ENCODE results near the gene GTF2A1L. TPM values are rescaled to one million over a fixed set of nuclear protein-coding genes. Genes with fewer than 3 reads are reported as not detected.

The GTF2A1L gene
- polyA plus RNA-seq, 2 of the 4 experiments (the other 2 are of a cell fraction): not detected

- TF ChIP-seq MAZ (IDR thresholded peaks at IDR 0.05; ENCODE audit: borderline replicate concordance, low read depth, low read length) (no peak), HDAC2 (IDR thresholded peaks at IDR 0.05) (no peak), MYC (IDR thresholded peaks at IDR 0.05; ENCODE audit: borderline replicate concordance, low read length) (no peak)
These were observed 33.1 kb upstream of the GTF2A1L start (continued) for GRCh38 chr2:48584551-48584950.

GRCh38 chr2:48586433-48586832 lies 31.2 kb upstream of the GTF2A1L start:
- FAIRE-seq: no peak
- Histone ChIP-seq H3K9me3 (no peaks in the 10 kb centered on the region), H3K27ac (no peak overlapping the region), H3K4me1 (no peaks in the 10 kb centered on the region), H3K4me3 (no peak overlapping the region), H3K4me2 (no peak overlapping the region)
- TF ChIP-seq CHD2 (IDR thresholded peaks at IDR 0.05; ENCODE audit: low read length, partially characterized antibody) (no peak), RNF2 (IDR thresholded peaks at IDR 0.05; ENCODE audit: borderline replicate concordance, low read depth) (no peak), EHMT2 (IDR thresholded peaks at IDR 0.05; ENCODE audit: low read depth) (no peak), ZC3H11A (IDR thresholded peaks at IDR 0.05) (no peak), CHD4 (IDR thresholded peaks at IDR 0.05; ENCODE audit: borderline replicate concordance) (no peak), HEYL (CRISPR knock-in tag; IDR thresholded peaks at IDR 0.05) (no peak), CBX8 (IDR thresholded peaks at IDR 0.05) (no peak), ESRRA (IDR thresholded peaks at IDR 0.05; ENCODE audit: borderline replicate concordance, low read length) (no peak), JUN (IDR thresholded peaks at IDR 0.05) (no peak), KDM5A (IDR thresholded peaks at IDR 0.05) (no peak), HDAC2 (IDR thresholded peaks at IDR 0.05) (no peak), GATA3 (IDR thresholded peaks at IDR 0.05; ENCODE audit: borderline replicate concordance) (no peak), EP300 (IDR thresholded peaks at IDR 0.05) (no peak), NFE2L2 (conservative IDR thresholded peaks at IDR 0.05; ENCODE audit: low read length) (no peak), E2F6 (IDR thresholded peaks at IDR 0.05; ENCODE audit: borderline replicate concordance, low read depth) (no peak), FOSL2 (IDR thresholded peaks at IDR 0.05) (no peak), FOSL2 (CRISPR knock-in tag; IDR thresholded peaks at IDR 0.05) (no peak)
- CTCF ChIA-PET: interaction anchor here (3.5 to 3.7 kb wide), 2 partner anchors 13 to 116 kb away, joined by 12 to 15 read pairs; no protein-coding TSS in a partner anchor
- no peak for DNase-seq (ENCODE audit: low read depth in 1 of 2, low spot score in 1 of 2)
- POLR2A ChIA-PET: no interaction called here
- ATAC-seq: no peak
- WGBS (ENCODE audit: missing lambda C conversion rate): 11% methylated on average over 4 of the region's 4 CpGs

- H3K27ac ChIP-seq: no peak overlapping the region
- FAIRE-seq (no peak), DNase-seq (ENCODE audit: low read depth in 1 of 2, low spot score in 1 of 2) (no peak), ATAC-seq (no peak)
- H3K4me3 ChIP-seq: no peak overlapping the region
- CTCF ChIA-PET: interaction anchor here (0.6 to 3.7 kb wide), 11 partner anchors 12 to 1860 kb away, joined by 3 to 27 read pairs (median 4); no protein-coding TSS in a partner anchor
- 66% methylated on average over 5 of the region's 5 CpGs for WGBS (ENCODE audit: missing lambda C conversion rate)
- POLR2A ChIA-PET: no interaction called here
- no peaks in the 10 kb centered on the region for H3K9me3 ChIP-seq
- TF ChIP-seq FOXS1 (CRISPR knock-in tag; IDR thresholded peaks at IDR 0.05) (no peak), BHLHE40 (IDR thresholded peaks at IDR 0.05; ENCODE audit: low read depth, low read length) (no peak), FOSL2 (IDR thresholded peaks at IDR 0.05) (no peak), FOSL2 (CRISPR knock-in tag; IDR thresholded peaks at IDR 0.05) (no peak), RNF2 (IDR thresholded peaks at IDR 0.05; ENCODE audit: borderline replicate concordance, low read depth) (no peak), RARB (CRISPR knock-in tag; IDR thresholded peaks at IDR 0.05) (no peak), EP300 (IDR thresholded peaks at IDR 0.05) (no peak)
- no peak overlapping the region for H3K4me2 ChIP-seq
- no peaks in the 10 kb centered on the region for H3K4me1 ChIP-seq
These were observed 30.1 kb upstream of the GTF2A1L start for GRCh38 chr2:48587560-48587959.

GRCh38 chr2:48587961-48588360 lies 29.7 kb upstream of the GTF2A1L start:
- Histone ChIP-seq H3K4me1 (no peaks in the 10 kb centered on the region), H3K27ac (no peak overlapping the region), H3K9me3 (no peaks in the 10 kb centered on the region), H3K4me3 (no peak overlapping the region), H3K4me2 (no peak overlapping the region)
- DNase-seq (ENCODE audit: low read depth in 1 of 2, low spot score in 1 of 2): no peak
- POLR2A ChIA-PET: no interaction called here
- CTCF ChIA-PET: interaction anchor here (0.6 to 3.7 kb wide), 17 partner anchors 12 to 1859 kb away, joined by 3 to 27 read pairs (median 3); no protein-coding TSS in a partner anchor
- ATAC-seq: no peak
- FAIRE-seq: no peak
- 74% methylated on average over 3 of the region's 3 CpGs for WGBS (ENCODE audit: missing lambda C conversion rate)
- TF ChIP-seq HOXA7 (CRISPR knock-in tag; IDR thresholded peaks at IDR 0.05) (no peak), EP300 (IDR thresholded peaks at IDR 0.05) (no peak), JUN (IDR thresholded peaks at IDR 0.05) (no peak), CHD2 (IDR thresholded peaks at IDR 0.05; ENCODE audit: low read length, partially characterized antibody) (no peak), SREBF2 (IDR thresholded peaks at IDR 0.05) (no peak), ZC3H11A (IDR thresholded peaks at IDR 0.05) (no peak), ZNF302 (CRISPR knock-in tag; IDR thresholded peaks at IDR 0.05) (no peak), HDAC2 (IDR thresholded peaks at IDR 0.05) (no peak)
